IPS DF 6.9 (cell line): ENCODE results near the gene MTMR10.

ENCODE experiments used
- DNase-seq: peaks from one replicate; pipeline ENCODE4 v3.0.0-alpha.2; 2013; ENCODE audit warnings: low read depth, low spot score
- H3K27ac ChIP-seq: one replicate; pipeline ENCODE4 v1.5.1; 2013; ENCODE audit warnings: low read length, control low read depth
- H3K27me3 ChIP-seq: 2 replicates; pipeline ENCODE4 v1.6.1; 2013; ENCODE audit warnings: mild to moderate bottlenecking, low read length; ENCODE audit not compliant: control insufficient read depth, insufficient read depth
- H3K36me3 ChIP-seq: 2 replicates; pipeline ENCODE4 v1.6.1; 2013; ENCODE audit warnings: low read length; ENCODE audit not compliant: control insufficient read depth, insufficient read depth
- H3K4me1 ChIP-seq: 2 replicates; pipeline ENCODE4 v1.6.1; 2013; ENCODE audit warnings: low read length; ENCODE audit not compliant: control insufficient read depth, insufficient read depth
- H3K4me3 ChIP-seq: 2 replicates; pipeline ENCODE4 v1.5.1; 2013; ENCODE audit warnings: mild to moderate bottlenecking, low read length
- H3K9me3 ChIP-seq: 2 replicates; pipeline ENCODE4 v1.6.1; 2013; ENCODE audit warnings: low read length, inconsistent platforms; ENCODE audit not compliant: control insufficient read depth, insufficient read depth
- WGBS: extraction: QIAGEN DNeasy Blood & Tissue Kit; methylation state at CpG from one replicate; pipeline ENCODE4 v1.1.7; 2013; ENCODE audit warnings: mixed read lengths, missing lambda C conversion rate; ENCODE audit not compliant: insufficient read length, insufficient coverage; 5-methylcytosine and 5-hydroxymethylcytosine counted together

MTMR10 gene

GRCh38 chr15:30991255-30992235 is at the start of gene MTMR10:
Gene MTMR10, minus strand, starts transcription at chr15:30991628. Its CDS starts 122 bp downstream, at chr15:30991506.
- Histone ChIP-seq H3K36me3 (no peaks in the 10 kb centered on the region), H3K4me1 (no peaks in the 10 kb centered on the region; the same call in 1 of the 2 replicates), H3K4me3 (peak within 1 kb of the TSS; percentile 78), H3K9me3 (no peaks in the 10 kb centered on the region), H3K27ac (no peak within 1 kb of the TSS), H3K27me3 (no peaks in the 10 kb centered on the region)
- WGBS = no CpG with 5 or more reads among the region's 114 CpGs
- DNase-seq = no peak

DNA sequence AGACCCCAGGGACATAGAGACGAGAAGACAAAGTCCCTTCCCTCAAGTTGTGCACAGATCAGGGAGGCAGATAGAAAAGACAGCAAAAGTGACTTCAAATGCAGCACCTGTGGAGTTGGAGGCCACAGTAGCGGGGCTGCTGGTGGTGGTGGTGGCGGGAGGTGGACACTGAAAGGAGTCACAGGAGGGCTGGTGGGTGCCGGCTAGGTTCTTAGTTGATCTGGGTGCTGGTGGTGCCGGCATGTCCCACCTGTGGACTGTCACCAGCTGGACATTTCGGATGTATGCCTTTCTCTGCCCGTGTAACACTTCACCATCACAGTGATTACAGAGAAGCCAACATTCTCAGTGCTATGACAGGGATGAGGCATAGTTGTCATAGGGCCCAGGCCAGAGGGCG is 49.2 kb upstream of the MTMR10 start:
- no peak for DNase-seq
- H3K4me1 ChIP-seq = no peaks in the 10 kb centered on the region
- H3K36me3 ChIP-seq = no peaks in the 10 kb centered on the region
- no peaks in the 10 kb centered on the region for H3K9me3 ChIP-seq
- H3K4me3 ChIP-seq = no peak overlapping the region
- no peak overlapping the region for H3K27ac ChIP-seq
- no peaks in the 10 kb centered on the region for H3K27me3 ChIP-seq
- WGBS = no CpG with 5 or more reads among the region's 8 CpGs

- DNase-seq = no peak
- Histone ChIP-seq H3K9me3 (no peaks in the 10 kb centered on the region), H3K4me3 (no peak overlapping the region), H3K36me3 (no peaks in the 10 kb centered on the region), H3K27me3 (no peaks in the 10 kb centered on the region), H3K4me1 (no peaks in the 10 kb centered on the region), H3K27ac (no peak overlapping the region)
- WGBS = no CpG with 5 or more reads among the region's 16 CpGs
Measured at GRCh38 chr15:31039961-31040360, 48.5 kb upstream of the MTMR10 start.

- no peaks in the 10 kb centered on the region for H3K9me3 ChIP-seq
- no peak for DNase-seq
- H3K36me3 ChIP-seq = no peaks in the 10 kb centered on the region
- no CpG with 5 or more reads among the region's 10 CpGs for WGBS
- no peak overlapping the region for H3K4me3 ChIP-seq
- no peak overlapping the region for H3K27ac ChIP-seq
- no peaks in the 10 kb centered on the region for H3K4me1 ChIP-seq
- no peaks in the 10 kb centered on the region for H3K27me3 ChIP-seq
Measured at GRCh38 chr15:31037731-31038477, 46.5 kb upstream of the MTMR10 start.

DNA sequence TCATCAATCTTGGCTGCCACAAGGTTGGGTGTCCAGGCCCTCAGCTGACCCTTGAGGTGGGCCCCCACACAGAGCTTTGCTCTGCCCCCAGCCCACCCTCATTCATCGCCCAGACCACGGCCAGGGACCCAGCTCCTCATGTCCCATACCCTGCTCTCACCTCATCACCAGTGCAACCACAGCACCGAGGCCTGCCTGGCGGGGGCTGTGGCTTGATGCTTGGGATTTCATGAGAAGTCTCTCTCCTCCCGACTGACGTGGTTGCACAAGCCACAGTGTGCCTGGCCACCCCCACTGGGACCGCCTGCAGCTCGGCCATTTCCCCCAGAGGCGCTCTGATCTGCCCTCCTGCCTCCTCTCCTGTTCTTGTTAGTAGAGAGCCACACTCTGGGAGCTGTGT is 45.4 kb upstream of the MTMR10 start:
- no CpG with 5 or more reads among the region's 9 CpGs for WGBS
- H3K9me3 ChIP-seq = no peaks in the 10 kb centered on the region
- H3K27me3 ChIP-seq = no peaks in the 10 kb centered on the region
- DNase-seq = no peak
- no peaks in the 10 kb centered on the region for H3K4me1 ChIP-seq
- no peak overlapping the region for H3K4me3 ChIP-seq
- no peak overlapping the region for H3K27ac ChIP-seq
- no peaks in the 10 kb centered on the region for H3K36me3 ChIP-seq

DNA sequence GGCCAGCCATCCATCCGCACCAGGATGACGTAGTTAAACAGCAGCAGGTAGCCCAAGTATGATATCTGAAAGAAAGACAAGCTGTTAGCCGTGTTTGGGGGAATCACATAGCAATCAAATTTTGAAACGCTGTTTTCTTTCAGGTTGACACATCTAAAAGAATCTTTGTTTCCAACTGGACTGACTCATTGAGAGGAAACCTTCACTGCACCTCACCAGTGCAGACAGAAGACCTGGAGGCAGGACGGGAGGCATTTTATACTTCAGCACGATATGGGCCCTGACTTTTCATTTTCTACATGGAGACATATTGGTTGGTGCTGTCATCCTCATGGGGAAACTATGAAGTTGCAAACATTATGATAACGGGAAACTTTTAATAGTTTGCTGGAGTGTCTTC is 44.2 kb upstream of the MTMR10 start:
- no peak for DNase-seq
- Histone ChIP-seq H3K27me3 (no peaks in the 10 kb centered on the region), H3K9me3 (no peaks in the 10 kb centered on the region), H3K4me1 (no peaks in the 10 kb centered on the region), H3K4me3 (no peak overlapping the region), H3K27ac (no peak overlapping the region), H3K36me3 (no peaks in the 10 kb centered on the region)
- no CpG with 5 or more reads among the region's 7 CpGs for WGBS

- no CpG with 5 or more reads among the region's 4 CpGs for WGBS
- H3K9me3 ChIP-seq = no peaks in the 10 kb centered on the region
- H3K36me3 ChIP-seq = no peaks in the 10 kb centered on the region
- no peaks in the 10 kb centered on the region for H3K4me1 ChIP-seq
- no peaks in the 10 kb centered on the region for H3K27me3 ChIP-seq
- DNase-seq = no peak
- no peak overlapping the region for H3K27ac ChIP-seq
- no peak overlapping the region for H3K4me3 ChIP-seq
Measured at GRCh38 chr15:31034152-31034551, 42.7 kb upstream of the MTMR10 start.

GRCh38 chr15:31032961-31033371 is 41.5 kb upstream of the MTMR10 start:
- Histone ChIP-seq H3K27me3 (no peaks in the 10 kb centered on the region), H3K27ac (no peak overlapping the region), H3K9me3 (no peaks in the 10 kb centered on the region), H3K36me3 (no peaks in the 10 kb centered on the region), H3K4me1 (no peaks in the 10 kb centered on the region), H3K4me3 (no peak overlapping the region)
- WGBS = no CpG with 5 or more reads among the region's 5 CpGs
- no peak for DNase-seq

DNA sequence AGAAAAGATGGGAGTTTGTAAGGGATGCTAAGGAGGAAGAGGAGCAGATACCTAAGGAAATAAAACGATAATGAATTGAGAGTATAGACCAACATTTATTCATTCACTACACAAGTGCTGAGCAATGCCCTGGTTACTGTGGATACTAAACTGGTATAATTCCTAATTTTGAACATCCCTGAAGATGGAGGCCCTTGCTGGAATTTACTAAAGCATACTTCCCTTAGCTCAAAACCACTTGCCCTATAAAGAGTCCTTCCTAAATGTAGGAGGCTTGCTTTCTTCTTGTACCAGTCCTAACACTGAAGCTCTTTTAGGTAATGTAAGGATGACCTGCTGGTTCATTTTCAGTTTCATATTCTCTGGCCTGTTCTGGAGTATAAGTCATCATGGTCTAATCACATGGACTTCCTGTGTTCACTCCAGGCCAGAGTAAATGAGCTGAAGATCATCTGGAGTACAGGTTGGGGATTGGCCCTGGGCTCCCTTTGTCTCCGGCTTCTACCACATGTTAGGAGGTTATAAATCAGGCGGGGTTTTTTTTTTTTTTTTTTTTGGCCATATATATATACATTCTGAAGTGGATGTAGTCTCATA is 40.1 kb upstream of the MTMR10 start:
- no peaks in the 10 kb centered on the region for H3K4me1 ChIP-seq
- DNase-seq = no peak
- no peak overlapping the region for H3K4me3 ChIP-seq
- H3K36me3 ChIP-seq = no peaks in the 10 kb centered on the region
- no CpG with 5 or more reads among the region's 3 CpGs for WGBS
- no peaks in the 10 kb centered on the region for H3K9me3 ChIP-seq
- H3K27me3 ChIP-seq = no peaks in the 10 kb centered on the region
- H3K27ac ChIP-seq = no peak overlapping the region

GRCh38 chr15:31027910-31028578 is 36.6 kb upstream of the MTMR10 start:
- DNase-seq = no peak
- Histone ChIP-seq H3K27ac (no peak overlapping the region), H3K4me1 (peaks cover 9% of the 10 kb centered on the region), H3K4me3 (no peak overlapping the region), H3K36me3 (no peaks in the 10 kb centered on the region), H3K27me3 (no peaks in the 10 kb centered on the region), H3K9me3 (no peaks in the 10 kb centered on the region)
- WGBS = no CpG with 5 or more reads among the region's 8 CpGs
